GM12878 (cell line): ENCODE data around the gene GHSR. TPM values are rescaled to one million over a fixed set of nuclear protein-coding genes. Genes with fewer than 3 reads are reported as not detected.

Experiments
- ATAC-seq: fragments of 200-7000 bp; cut with Tn5 transposase; 3 replicates; pipeline ENCODE4 v1.9.1; 2020; ENCODE audit warnings: mild to moderate bottlenecking, moderate library complexity
- BruUV-seq: library from RNA; stranded (reverse); fragments of 400-500 nt; replicated peaks from 2 replicates; lab custom pipeline; 2021; lab: Mats Ljungman, UMichigan
- CTCF ChIA-PET: fragments of 300-600 bp; sonication (Branson Sonifier 250); formaldehyde crosslinking; extraction: SDS; loops from one replicate; lab custom pipeline; 2021; ENCODE audit warnings: inconsistent platforms; lab: Yijun Ruan, JAX
- POLR2A ChIA-PET: fragments of 350-600 bp; formaldehyde crosslinking; extraction: SDS; loops from one replicate; lab custom pipeline; 2021; ENCODE audit warnings: inconsistent platforms; lab: Charles Lee
- RAD21 ChIA-PET: fragments of 300-600 bp; sonication (Branson Sonifier 250); formaldehyde crosslinking; loops from one replicate; lab custom pipeline; 2023; ENCODE audit warnings: antibody characterized with exemption; ENCODE audit not compliant: unreplicated experiment; lab: Charles Lee
- SMC1A ChIA-PET: fragments of 300-600 bp; sonication (Branson Sonifier 250); formaldehyde crosslinking; loops from one replicate; lab custom pipeline; 2023; ENCODE audit not compliant: unreplicated experiment, uncharacterized antibody; lab: Charles Lee
- DNase-seq: peaks from one replicate; pipeline ENCODE4 v3.0.0-alpha.2; 2011; ENCODE audit warnings: low read depth, low spot score
- FAIRE-seq: peaks from 3 replicates; lab custom pipeline; 2011; peaks lifted over from hg19 to GRCh38; lab: Jason Lieb, UNC
- H2AFZ ChIP-seq: 2 replicates; pipeline ENCODE4 v1.6.0; 2011; ENCODE audit warnings: low read depth, low read length, control low read depth; ENCODE audit not compliant: control insufficient read depth
- H3K27ac ChIP-seq: 2 replicates; pipeline ENCODE4 v1.5.1; 2011; ENCODE audit warnings: control low read depth; ENCODE audit not compliant: control insufficient read depth, insufficient read depth
- H3K27me3 ChIP-seq, 2 experiments: replicated peaks in 1 of 2; 2 replicates each; pipeline versions ENCODE4 v1.6.0 to v1.6.1; 2011; ENCODE audit warnings: low read length in 1 of 2; ENCODE audit not compliant: control insufficient read depth in 2 of 2, insufficient read depth in 2 of 2
- H3K36me3 ChIP-seq, 2 experiments: 2 replicates each; pipeline ENCODE4 v1.5.1; 2011; ENCODE audit warnings: low read length in 1 of 2; ENCODE audit not compliant: control insufficient read depth in 2 of 2, insufficient read depth in 2 of 2
- H3K4me1 ChIP-seq: 2 replicates; pipeline ENCODE4 v1.6.1; 2011; ENCODE audit warnings: mild to moderate bottlenecking, low read length, moderate library complexity, mixed read lengths; ENCODE audit not compliant: control insufficient read depth, insufficient read depth
- H3K4me2 ChIP-seq: 2 replicates; pipeline ENCODE4 v1.6.0; 2011; ENCODE audit warnings: control low read depth; ENCODE audit not compliant: control insufficient read depth, insufficient read depth
- H3K4me3 ChIP-seq: fragments of 200-600 bp; sonication (generic); 2 replicates; pipeline ENCODE4 v1.5.1; 2016
- H3K79me2 ChIP-seq: 2 replicates; pipeline ENCODE4 v1.6.0; 2011; ENCODE audit warnings: low read length; ENCODE audit not compliant: control insufficient read depth, insufficient read depth
- H3K9ac ChIP-seq: 2 replicates; pipeline ENCODE4 v1.8.0; 2011; ENCODE audit warnings: low read length, control low read depth, mixed read lengths; ENCODE audit not compliant: control insufficient read depth, insufficient read depth
- H3K9me3 ChIP-seq: replicated peaks from 3 replicates; pipeline ENCODE4 v1.5.1; 2011; ENCODE audit warnings: mild to moderate bottlenecking, low read length; ENCODE audit not compliant: control insufficient read depth, insufficient read depth
- H4K20me1 ChIP-seq: 2 replicates; pipeline ENCODE4 v1.6.0; 2011; ENCODE audit not compliant: control insufficient read depth, insufficient read depth
- CBX5 ChIP-seq: sonication (generic); IDR thresholded peaks from 2 replicates; pipeline ENCODE4 v1.6.1; 2016; ENCODE audit warnings: low read depth, moderate library complexity, mild to moderate bottlenecking, inconsistent platforms
- ELK1 ChIP-seq: IDR thresholded peaks from 2 replicates; pipeline ENCODE4 v1.6.1; 2012; ENCODE audit warnings: low read depth, low read length, improper control_type of control experiment
- KAT2A ChIP-seq: conservative IDR thresholded peaks from 2 replicates; pipeline ENCODE4 v1.6.1; 2011; ENCODE audit warnings: low read depth, low read length; ENCODE audit not compliant: control insufficient read depth
- NFIC ChIP-seq: IDR thresholded peaks from 2 replicates; pipeline ENCODE4 v1.6.1; 2012; ENCODE audit warnings: low read depth, mild to moderate bottlenecking, inconsistent platforms, low read length, moderate library complexity
- NR2C1 ChIP-seq: fragments of 450-650 bp; IDR thresholded peaks from 2 replicates; pipeline ENCODE4 v1.6.1; 2017; ENCODE audit warnings: antibody characterized with exemption, mild to moderate bottlenecking, moderate library complexity
- NR2C2 ChIP-seq: IDR thresholded peaks from 2 replicates; pipeline ENCODE4 v1.6.1; 2011; ENCODE audit warnings: borderline replicate concordance, low read depth; ENCODE audit not compliant: control insufficient read depth, insufficient read length
- NRF1 ChIP-seq: conservative IDR thresholded peaks from 2 replicates; pipeline ENCODE4 v1.6.1; 2011; ENCODE audit warnings: mild to moderate bottlenecking, low read depth, low read length, improper control_type of control experiment
- RFX5 ChIP-seq: IDR thresholded peaks from 2 replicates; pipeline ENCODE4 v1.6.1; 2011; ENCODE audit warnings: low read depth, low read length, improper control_type of control experiment
- RUNX3 ChIP-seq: IDR thresholded peaks from 2 replicates; pipeline ENCODE4 v1.6.1; 2012; ENCODE audit warnings: low read length, inconsistent platforms
- SUZ12 ChIP-seq: fragments of 200-600 bp; sonication (generic); IDR thresholded peaks from one replicate; pipeline ENCODE4 v1.6.1; 2018; ENCODE audit warnings: antibody characterized with exemption, mild to moderate bottlenecking; ENCODE audit not compliant: unreplicated experiment
- TCF12 ChIP-seq: IDR thresholded peaks from 2 replicates; pipeline ENCODE4 v1.6.1; 2011; ENCODE audit warnings: low read depth, mild to moderate bottlenecking, low read length
- WRNIP1 ChIP-seq: IDR thresholded peaks from 2 replicates; pipeline ENCODE4 v1.6.1; 2011; ENCODE audit warnings: low read depth, low read length, improper control_type of control experiment, borderline replicate concordance
- ZBTB4 ChIP-seq: fragments of 450-650 bp; formaldehyde crosslinking; IDR thresholded peaks from 2 replicates; pipeline ENCODE4 v1.4.0; 2022; ENCODE audit warnings: mild to moderate bottlenecking, moderate library complexity
- WGBS: methylation state at CpG from one replicate; pipeline ENCODE4 v1.1.6; 2016; ENCODE audit warnings: low lambda C conversion rate; ENCODE audit not compliant: insufficient replicate concordance, insufficient coverage; ENCODE audit errors: missing lambda C conversion rate; 5-methylcytosine and 5-hydroxymethylcytosine counted together
- in situ Hi-C: fragments of 300-500 bp; cut with MboI; formaldehyde crosslinking; loops from 9 replicates; pipeline ENCODE4 v1.14.3; 2018; ENCODE audit warnings: mixed read lengths
- intact Hi-C: fragments of 100-400 bp; cut with micrococcal nuclease; formaldehyde crosslinking; loops from one replicate; pipeline ENCODE4 v1.14.2; 2022; ENCODE audit not compliant: unreplicated experiment
- polyA plus RNA-seq, 11 experiments: library from polyadenylated mRNA; depleted of rRNA in 4 of 11; unstranded in 6 of 11; stranded (reverse) in 5 of 11; fragments of >200 nt; fragmentation: Nextera tagmentation in 4 of 11; fragmentation: Illumina TruSeq in 1 of 11; extraction: Ambion mirVana in 4 of 11; extraction: Trizol in 1 of 11; gene quantifications; 1 replicate in 1 of 11; 2 replicates in 10 of 11; pipeline versions ENCODE4 v1.2.1 to v1.2.3, GENCODE V29; 2011 to 2016; ENCODE audit warnings: inconsistent platforms in 2 of 11, missing spikeins in 2 of 11, low read depth in 1 of 11
- total RNA-seq, 4 experiments: library from RNA; depleted of rRNA in 3 of 4; stranded (reverse); fragments of >200 nt in 3 of 4; fragmentation: Illumina TruSeq in 1 of 4; extraction: Trizol in 1 of 4; gene quantifications; 2 replicates each; pipeline versions ENCODE4 v1.2.1 to v1.2.3, GENCODE V29; 2013 to 2021

Gene GHSR
- total and polyA plus RNA-seq, 10 of the 15 experiments (the other 5 are each of a cell fraction or from before 2014, with no cell fraction given): not detected

- no peaks in the 10 kb centered on the region for H3K36me3 ChIP-seq
- 35% methylated on average over 11 of the region's 13 CpGs for WGBS
- ChIA-PET CTCF (no interaction called here), POLR2A (no interaction called here), SMC1A (no interaction called here), RAD21 (no interaction called here)
- no peak overlapping the region for H3K9ac ChIP-seq
- in situ Hi-C loops: no loop called here
- DNase-seq (no peak), ATAC-seq (peak; percentile 33), FAIRE-seq (no peak)
- no peaks in the 10 kb centered on the region for H4K20me1 ChIP-seq
- intact Hi-C loops: no loop called here
- no TSS peak for BruUV-seq
- no peak overlapping the region for H2AFZ ChIP-seq
- no peak for TF ChIP-seq CBX5
- no peak for TF ChIP-seq WRNIP1
- no peak overlapping the region for H3K4me2 ChIP-seq
- H3K27me3 ChIP-seq: no peaks in the 10 kb centered on the region
- no peaks in the 10 kb centered on the region for H3K4me1 ChIP-seq
- H3K9me3 ChIP-seq: no peaks in the 10 kb centered on the region
- no peaks in the 10 kb centered on the region for H3K79me2 ChIP-seq
- H3K27ac ChIP-seq: no peak overlapping the region
- no peak overlapping the region for H3K4me3 ChIP-seq
These were observed 37.4 kb downstream of the GHSR start for GRCh38 chr3:172410702-172411477.

GRCh38 chr3:172407872-172408271, 40.4 kb downstream of the GHSR start:
- no peak for DNase-seq
- ATAC-seq: no peak
- POLR2A ChIA-PET: no interaction called here
- Histone ChIP-seq H3K9ac (no peak overlapping the region), H4K20me1 (no peaks in the 10 kb centered on the region), H3K27ac (no peak overlapping the region), H3K9me3 (no peaks in the 10 kb centered on the region), H2AFZ (no peak overlapping the region), H3K36me3 (no peaks in the 10 kb centered on the region), H3K4me2 (no peak overlapping the region), H3K4me3 (no peak overlapping the region), H3K79me2 (no peaks in the 10 kb centered on the region), H3K27me3 (no peaks in the 10 kb centered on the region), H3K4me1 (no peaks in the 10 kb centered on the region)
- FAIRE-seq: no peak
- intact Hi-C loops: no loop called here
- in situ Hi-C loops: no loop called here
- SMC1A ChIA-PET: no interaction called here
- BruUV-seq: no TSS peak
- CTCF ChIA-PET: interaction anchor here (1.1 to 1.6 kb wide), 2 partner anchors 10 to 265 kb away, joined by 3 read pairs; no protein-coding TSS in a partner anchor
- 59% methylated on average over 3 of the region's 3 CpGs for WGBS
- RAD21 ChIA-PET: no interaction called here
- TF ChIP-seq NR2C1: no peak
- TF ChIP-seq NFIC: no peak
- no peak for TF ChIP-seq WRNIP1
- no peak for TF ChIP-seq SUZ12
- TF ChIP-seq ELK1: no peak
- TF ChIP-seq NR2C2: no peak
- TF ChIP-seq RFX5: no peak
- TF ChIP-seq ZBTB4 (CRISPR knock-in tag): no peak
- no peak for TF ChIP-seq NRF1
- no peak for TF ChIP-seq TCF12
- no peak for TF ChIP-seq KAT2A
- no peak for TF ChIP-seq RUNX3
